Stimulated activated CD4-positive, alpha-beta T cell treated with anti-CD3 and anti-CD28 coated beads, Interleukin-15, amount 100 ng/mL, for 1 hour (primary cell): ENCODE results near the gene PLEKHA7.
"Not testable (repeated sequence)": the region's sequence is repeated elsewhere in the genome, so short reads cannot be mapped to it uniquely, and the experiment has no call there.

Experiments used
- DNase-seq, 2 donors: peaks; one replicate each; pipeline ENCODE4 v3.0.0-alpha.2; 2020; ENCODE audit warnings: low read depth in 1 of 2, low spot score in 1 of 2

PLEKHA7 gene

GRCh38 chr11:17014321-17014832, at the start of gene PLEKHA7:
Gene PLEKHA7 (minus strand): TSS chr11:17014414. CDS start chr11:17014401, 13 bp downstream.
- no peak for DNase-seq

- peak in 1 of 2 donors; percentile 43 for DNase-seq
Measured at GRCh38 chr11:17063171-17064002, 49.2 kb upstream of the PLEKHA7 start.

GRCh38 chr11:17051146-17051545, 36.9 kb upstream of the PLEKHA7 start:
- DNase-seq: not testable (repeated sequence)

GRCh38 chr11:17048491-17048890, 34.3 kb upstream of the PLEKHA7 start:
- DNase-seq: not testable (repeated sequence)

GRCh38 chr11:17046690-17047089, 32.5 kb upstream of the PLEKHA7 start:
- DNase-seq: no peak

- DNase-seq: no peak
Measured at GRCh38 chr11:17036666-17037658, 22.7 kb upstream of the PLEKHA7 start.

GRCh38 chr11:17034027-17034426, 19.8 kb upstream of the PLEKHA7 start:
- DNase-seq: not testable (repeated sequence)

GRCh38 chr11:17026487-17027082, 12.4 kb upstream of the PLEKHA7 start:
- DNase-seq: no peak

GRCh38 chr11:17024924-17025323, 10.7 kb upstream of the PLEKHA7 start:
- no peak for DNase-seq

- DNase-seq: no peak
Measured at GRCh38 chr11:17021511-17021910, 7.3 kb upstream of the PLEKHA7 start.

GRCh38 chr11:17020831-17021230, 6.6 kb upstream of the PLEKHA7 start:
- no peak for DNase-seq

- no peak for DNase-seq
Measured at GRCh38 chr11:17019232-17019631, 5.0 kb upstream of the PLEKHA7 start.

GRCh38 chr11:17015627-17016126, 1.5 kb upstream of the PLEKHA7 start:
- DNase-seq: no peak

GRCh38 chr11:17014833-17015626, 816 bp upstream of the PLEKHA7 start:
- no peak for DNase-seq

GRCh38 chr11:17013548-17014320, 480 bp downstream of the PLEKHA7 start:
- peak in 1 of 2 donors; percentile 14 for DNase-seq

GRCh38 chr11:17012712-17013547, 1.3 kb downstream of the PLEKHA7 start:
- no peak for DNase-seq

- no peak for DNase-seq
Measured at GRCh38 chr11:17012179-17012578, 2.0 kb downstream of the PLEKHA7 start.

GRCh38 chr11:17010851-17011420, 3.3 kb downstream of the PLEKHA7 start:
- no peak for DNase-seq
